SU-DHL-6 (cell line): ENCODE measurements around the gene PXDN.

Source experiments
- H2AFZ ChIP-seq: fragments of 200-600 bp; sonication (generic); 2 replicates; pipeline ENCODE4 v1.6.1; 2014; ENCODE audit warnings: low read depth, mild to moderate bottlenecking, moderate library complexity, mixed read lengths, antibody characterized with exemption, low read length; ENCODE audit not compliant: severe bottlenecking
- H3F3A ChIP-seq: fragments of 200-600 bp; shearing (Covaris generic); 2 replicates; pipeline ENCODE4 v1.6.0; 2016; ENCODE audit warnings: antibody characterized with exemption, mild to moderate bottlenecking; ENCODE audit not compliant: insufficient read depth
- H3K27ac ChIP-seq: fragments of 200-600 bp; sonication (generic); 2 replicates; pipeline ENCODE4 v1.5.1; 2016; ENCODE audit warnings: low read depth, mild to moderate bottlenecking, low read length, moderate library complexity, mixed read lengths
- H3K27me3 ChIP-seq: fragments of 200-600 bp; sonication (generic), shearing (Covaris generic); 2 replicates; pipeline ENCODE4 v1.6.0; 2014; ENCODE audit warnings: mild to moderate bottlenecking, low read length
- H3K36me3 ChIP-seq: fragments of 200-600 bp; sonication (generic); 2 replicates; pipeline ENCODE4 v1.6.1; 2014; ENCODE audit warnings: mild to moderate bottlenecking, low read length, mixed read lengths
- H3K4me2 ChIP-seq: fragments of 300-600, 200-600 bp; shearing (Covaris generic), sonication (generic); 2 replicates; pipeline ENCODE4 v1.6.0; 2014; ENCODE audit warnings: low read length, low read depth, mild to moderate bottlenecking; ENCODE audit not compliant: poor library complexity, severe bottlenecking
- H3K4me3 ChIP-seq: fragments of 200-600 bp; sonication (generic); 2 replicates; pipeline ENCODE4 v1.5.1; 2014; ENCODE audit warnings: antibody characterized with exemption, low read length, mild to moderate bottlenecking, mixed read lengths; ENCODE audit not compliant: insufficient read depth, poor library complexity, severe bottlenecking
- H3K79me2 ChIP-seq: fragments of 200-600 bp; sonication (generic); 2 replicates; pipeline ENCODE4 v1.6.1; 2014; ENCODE audit warnings: mild to moderate bottlenecking, low read length, moderate library complexity; ENCODE audit not compliant: insufficient read depth
- H3K9ac ChIP-seq: fragments of 200-600 bp; sonication (generic); 2 replicates; pipeline ENCODE4 v1.7.0; 2014; ENCODE audit warnings: mild to moderate bottlenecking, low read length
- H3K9me2 ChIP-seq: fragments of 200-600 bp; sonication (generic); replicated peaks from 2 replicates; pipeline ENCODE4 v1.6.1; 2014; ENCODE audit warnings: low read length; ENCODE audit not compliant: insufficient read depth
- H3K9me3 ChIP-seq: fragments of 200-600 bp; sonication (generic); 2 replicates; pipeline ENCODE4 v1.6.1; 2014; ENCODE audit warnings: low read length, mixed read lengths; ENCODE audit not compliant: insufficient read depth
- H4K20me1 ChIP-seq: fragments of 200-600 bp; sonication (generic); 2 replicates; pipeline ENCODE4 v1.6.1; 2014; ENCODE audit warnings: low read depth, mild to moderate bottlenecking, antibody characterized with exemption, low read length, moderate library complexity, mixed read lengths
- EZH2phosphoT487 ChIP-seq: fragments of 200-600 bp; sonication (generic), shearing (Covaris generic); conservative IDR thresholded peaks from 2 replicates; pipeline ENCODE4 v1.6.1; 2018; ENCODE audit warnings: mild to moderate bottlenecking, antibody characterized with exemption, low read length, moderate library complexity, mixed read lengths
- TF ChIP-seq, protein P1 (sequence below): fragments of 200-600 bp; sonication (generic); IDR thresholded peaks from one replicate; pipeline ENCODE4 v1.5.1; 2017; ENCODE audit warnings: antibody characterized with exemption, mild to moderate bottlenecking, low read length, moderate library complexity; ENCODE audit not compliant: insufficient read depth, poor library complexity, severe bottlenecking

PXDN gene

DNA sequence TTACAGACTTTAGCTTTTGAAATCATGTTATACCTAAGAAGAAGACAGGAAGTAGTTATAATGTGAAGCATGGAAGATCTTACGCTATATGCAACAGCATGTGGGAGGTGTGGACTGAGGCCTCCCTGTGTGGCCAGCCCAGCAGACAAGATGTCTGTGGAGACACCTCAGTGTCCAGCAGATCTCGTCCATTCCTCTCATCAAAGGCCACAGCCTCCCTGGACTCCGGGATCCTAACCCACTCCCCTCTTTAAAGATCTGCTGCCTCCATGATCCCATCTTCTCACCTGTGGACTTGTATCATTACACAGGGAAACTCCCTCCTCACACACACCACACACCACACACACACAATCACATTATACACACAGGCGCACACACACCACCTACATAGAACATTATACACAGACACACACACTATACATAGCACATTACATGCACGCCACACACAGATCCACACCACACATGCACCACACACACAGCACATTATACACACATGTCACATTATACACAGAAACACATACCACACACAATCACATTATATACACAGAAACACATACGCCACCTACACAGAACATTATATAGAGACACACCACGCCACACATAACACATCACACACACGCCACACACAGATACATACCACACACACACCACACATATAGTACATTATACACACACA is 89.5 kb downstream of the PXDN start:
- no peaks in the 10 kb centered on the region for H4K20me1 ChIP-seq
- no peak overlapping the region for H3K4me2 ChIP-seq
- H3K9me2 ChIP-seq: no peaks in the 10 kb centered on the region
- H3K4me3 ChIP-seq: no peak overlapping the region
- H3K27me3 ChIP-seq: no peaks in the 10 kb centered on the region
- TF ChIP-seq EZH2phosphoT487: no peak
- TF ChIP-seq, protein P1, sequence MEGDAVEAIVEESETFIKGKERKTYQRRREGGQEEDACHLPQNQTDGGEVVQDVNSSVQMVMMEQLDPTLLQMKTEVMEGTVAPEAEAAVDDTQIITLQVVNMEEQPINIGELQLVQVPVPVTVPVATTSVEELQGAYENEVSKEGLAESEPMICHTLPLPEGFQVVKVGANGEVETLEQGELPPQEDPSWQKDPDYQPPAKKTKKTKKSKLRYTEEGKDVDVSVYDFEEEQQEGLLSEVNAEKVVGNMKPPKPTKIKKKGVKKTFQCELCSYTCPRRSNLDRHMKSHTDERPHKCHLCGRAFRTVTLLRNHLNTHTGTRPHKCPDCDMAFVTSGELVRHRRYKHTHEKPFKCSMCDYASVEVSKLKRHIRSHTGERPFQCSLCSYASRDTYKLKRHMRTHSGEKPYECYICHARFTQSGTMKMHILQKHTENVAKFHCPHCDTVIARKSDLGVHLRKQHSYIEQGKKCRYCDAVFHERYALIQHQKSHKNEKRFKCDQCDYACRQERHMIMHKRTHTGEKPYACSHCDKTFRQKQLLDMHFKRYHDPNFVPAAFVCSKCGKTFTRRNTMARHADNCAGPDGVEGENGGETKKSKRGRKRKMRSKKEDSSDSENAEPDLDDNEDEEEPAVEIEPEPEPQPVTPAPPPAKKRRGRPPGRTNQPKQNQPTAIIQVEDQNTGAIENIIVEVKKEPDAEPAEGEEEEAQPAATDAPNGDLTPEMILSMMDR: no peak
- H3K36me3 ChIP-seq: no peaks in the 10 kb centered on the region
- H2AFZ ChIP-seq: no peak overlapping the region
- no peaks in the 10 kb centered on the region for H3K79me2 ChIP-seq
- H3K9me3 ChIP-seq: no peaks in the 10 kb centered on the region
- H3K27ac ChIP-seq: no peak overlapping the region
- no peaks in the 10 kb centered on the region for H3F3A ChIP-seq
- no peak overlapping the region for H3K9ac ChIP-seq

DNA sequence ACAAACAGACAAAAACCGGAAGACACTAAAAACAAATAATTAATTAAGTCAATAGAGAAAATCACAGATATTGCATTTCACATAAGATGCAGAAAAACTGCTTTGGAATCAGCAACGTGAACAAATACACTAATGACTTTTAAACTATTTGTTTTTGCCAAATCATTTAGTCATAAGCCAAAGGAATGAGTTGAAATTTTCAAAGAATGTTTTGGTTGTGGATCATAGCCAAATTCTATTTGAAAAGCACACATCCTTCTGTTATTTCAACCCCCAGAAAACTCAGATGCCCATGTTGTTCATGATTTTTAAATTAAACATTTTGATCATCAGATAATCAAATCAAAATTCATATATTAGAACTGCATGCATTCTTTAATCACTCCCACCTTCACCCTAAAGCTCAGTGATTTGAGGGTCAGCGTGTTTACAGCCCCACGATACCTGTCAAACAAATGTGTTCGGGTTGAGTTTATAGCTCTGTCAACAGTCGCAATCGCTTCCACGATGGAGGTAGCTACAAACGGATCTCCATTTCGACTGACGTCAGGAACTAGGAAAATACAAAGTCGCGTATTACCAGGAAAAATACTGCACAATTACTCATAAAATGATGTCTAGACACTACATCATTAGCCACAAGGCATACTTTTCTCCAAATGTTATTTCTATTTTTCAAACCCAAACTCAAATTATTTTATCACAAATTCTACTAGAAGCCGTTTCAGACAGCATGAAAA is 90.2 kb downstream of the PXDN start:
- Histone ChIP-seq H3K9me2 (no peaks in the 10 kb centered on the region), H3K4me2 (no peak overlapping the region), H2AFZ (no peak overlapping the region), H3K36me3 (no peaks in the 10 kb centered on the region), H3K9me3 (no peaks in the 10 kb centered on the region), H3K9ac (no peak overlapping the region), H3K27ac (no peak overlapping the region), H3F3A (no peaks in the 10 kb centered on the region), H3K4me3 (no peak overlapping the region), H3K27me3 (no peaks in the 10 kb centered on the region), H3K79me2 (no peaks in the 10 kb centered on the region), H4K20me1 (no peaks in the 10 kb centered on the region)
- TF ChIP-seq, protein P1: no peak
- no peak for TF ChIP-seq EZH2phosphoT487

DNA sequence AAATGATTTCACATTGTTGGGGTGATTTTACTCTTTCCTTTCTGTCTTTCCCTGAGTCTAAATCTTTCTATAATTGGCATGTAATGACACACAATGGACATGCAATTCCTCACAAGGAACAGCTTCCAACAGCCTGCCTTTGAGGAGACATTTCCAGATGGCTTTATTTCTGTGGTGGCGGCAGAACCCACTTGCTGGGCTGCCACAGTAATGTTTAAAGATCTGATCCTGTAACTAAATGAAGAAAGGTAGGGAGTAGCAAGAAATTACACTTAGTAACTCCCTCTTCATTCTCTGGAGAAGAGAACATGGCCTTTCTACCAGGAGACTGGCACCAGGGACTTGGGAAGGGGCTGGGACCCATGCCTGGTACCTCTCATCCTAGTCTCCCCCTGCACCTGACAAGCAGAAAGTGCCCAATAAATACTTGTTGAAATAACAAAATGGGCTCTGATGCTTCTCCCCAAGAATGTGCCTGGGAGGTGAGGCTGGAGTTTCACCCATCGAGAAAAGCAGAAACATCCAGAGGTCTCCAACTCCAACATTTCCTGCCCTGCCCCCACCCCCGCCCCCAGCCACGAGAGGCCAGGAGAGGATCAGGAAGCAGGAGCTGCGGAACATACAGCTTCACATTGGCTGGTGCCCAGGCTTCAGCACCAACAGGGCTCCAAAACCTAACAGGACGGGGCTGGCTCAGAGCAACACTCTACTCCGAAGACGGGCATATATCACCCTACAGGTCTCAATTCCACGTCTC is 92.1 kb downstream of the PXDN start:
- Histone ChIP-seq H3F3A (no peaks in the 10 kb centered on the region), H4K20me1 (no peaks in the 10 kb centered on the region), H3K4me3 (no peak overlapping the region), H3K4me2 (no peak overlapping the region), H3K36me3 (no peaks in the 10 kb centered on the region), H3K9ac (no peak overlapping the region), H2AFZ (no peak overlapping the region), H3K9me3 (no peaks in the 10 kb centered on the region), H3K9me2 (no peaks in the 10 kb centered on the region), H3K79me2 (no peaks in the 10 kb centered on the region), H3K27me3 (no peaks in the 10 kb centered on the region), H3K27ac (no peak overlapping the region)
- TF ChIP-seq, protein P1: no peak
- no peak for TF ChIP-seq EZH2phosphoT487
